Thyroid gland (tissue), 4 donors: ENCODE measurements around the gene SLCO3A1. TPM values are rescaled to one million over a fixed set of nuclear protein-coding genes. Genes with fewer than 3 reads are reported as not detected.

Experiments
- DNase-seq, 2 donors: peaks; one replicate each; pipeline ENCODE4 v3.0.0-alpha.2; 2019
- H3K27ac ChIP-seq, 3 donors: fragments of 200-600 bp; sonication (generic); 1 replicate in 2 of 3; 2 replicates in 1 of 3; pipeline ENCODE4 v1.5.1; 2016 to 2019; ENCODE audit warnings: mild to moderate bottlenecking in 1 of 3, moderate library complexity in 1 of 3
- H3K27me3 ChIP-seq: fragments of 200-600 bp; sonication (generic); one replicate; pipeline ENCODE4 v1.5.1; 2019
- H3K36me3 ChIP-seq, 2 donors: fragments of 200-600 bp; sonication (generic); one replicate each; pipeline ENCODE4 v1.5.1; 2016 to 2019
- H3K4me1 ChIP-seq, 2 donors: fragments of 200-600 bp; sonication (generic); one replicate each; pipeline ENCODE4 v1.5.1; 2017 to 2019
- H3K4me3 ChIP-seq, 3 donors: fragments of 200-600 bp; sonication (generic); replicated peaks in 1 of 3; 1 replicate in 2 of 3; 2 replicates in 1 of 3; pipeline ENCODE4 v1.5.1; 2016; ENCODE audit warnings: mild to moderate bottlenecking in 1 of 3
- H3K9me3 ChIP-seq: fragments of 200-600 bp; sonication (generic); one replicate; pipeline ENCODE4 v1.5.1; 2017
- CTCF ChIP-seq, 6 experiments: fragments of 200-600 bp in 3 of 6; fragments of 450-650 bp in 3 of 6; sonication (generic) in 3 of 6; IDR thresholded peaks; one replicate each; pipeline ENCODE4 v1.5.1; 2016 to 2019; ENCODE audit warnings: antibody characterized with exemption in 6 of 6, mild to moderate bottlenecking in 2 of 6, inconsistent platforms in 1 of 6, moderate library complexity in 1 of 6
- POLR2A ChIP-seq, 2 donors: fragments of 450-650 bp; IDR thresholded peaks; one replicate each; pipeline ENCODE4 v1.6.1; 2017; ENCODE audit warnings: antibody characterized with exemption in 2 of 2, mild to moderate bottlenecking in 2 of 2, moderate library complexity in 1 of 2
- WGBS, 2 donors: methylation state at CpG; one replicate each; pipeline ENCODE4 v1.1.5; 2017; 5-methylcytosine and 5-hydroxymethylcytosine counted together
- intact Hi-C: fragments of 100-400 bp; cut with DNase I; formaldehyde crosslinking; loops from one replicate; pipeline ENCODE4 v1.15.1; 2023
- total RNA-seq, 4 donors: library from RNA; depleted of rRNA; stranded (reverse); fragments of >200 nt; gene quantifications; one replicate each; pipeline ENCODE4 v1.2.3, GENCODE V29; 2016

The SLCO3A1 gene
- total RNA-seq, 4 donors from 2014 or later = 23.3 to 31.4 (median 28.0) TPM

GRCh38 chr15:91871837-91872236 is 18.3 kb downstream of the SLCO3A1 start:
- 93% methylated on average over 5 of the region's 5 CpGs for WGBS, 2 donors
- Histone ChIP-seq H3K9me3 (no peaks in the 10 kb centered on the region), H3K4me3 (no peak overlapping the region), H3K36me3 (no peaks in the 10 kb centered on the region), H3K27ac (peak overlapping the region; percentile 85 to 88 (median 85)), H3K27me3 (no peaks in the 10 kb centered on the region), H3K4me1 (peaks cover 40 to 42% of the 10 kb centered on the region in 2 donors)
- intact Hi-C loops = no loop called here
- no peak for DNase-seq
- no peak for TF ChIP-seq POLR2A (IDR thresholded peaks at IDR 0.05)
- TF ChIP-seq CTCF (IDR thresholded peaks at IDR 0.05) = no peak

- Histone ChIP-seq H3K27ac (peak overlapping the region; percentile 85 to 88 (median 85)), H3K4me1 (peaks cover 33 to 34% of the 10 kb centered on the region in 2 donors), H3K4me3 (no peak overlapping the region), H3K36me3 (no peaks in the 10 kb centered on the region), H3K9me3 (no peaks in the 10 kb centered on the region), H3K27me3 (no peaks in the 10 kb centered on the region)
- 36 to 38% methylated on average over 15 of the region's 15 CpGs for WGBS, 2 donors
- intact Hi-C loops = no loop called here
- TF ChIP-seq CTCF (IDR thresholded peaks at IDR 0.05) = no peak
- no peak for TF ChIP-seq POLR2A (IDR thresholded peaks at IDR 0.05)
- peak; percentile 88 to 89 for DNase-seq
These were observed 19.0 kb downstream of the SLCO3A1 start for GRCh38 chr15:91872356-91873137.

- peaks cover 27 to 29% of the 10 kb centered on the region in 2 donors for H3K4me1 ChIP-seq
- H3K9me3 ChIP-seq = no peaks in the 10 kb centered on the region
- H3K36me3 ChIP-seq = no peaks in the 10 kb centered on the region
- peak overlapping the region; percentile 85 to 88 (median 85) for H3K27ac ChIP-seq
- DNase-seq = no peak
- TF ChIP-seq POLR2A (IDR thresholded peaks at IDR 0.05) (no peak), CTCF (IDR thresholded peaks at IDR 0.05) (no peak)
- H3K4me3 ChIP-seq = no peak overlapping the region
- intact Hi-C loops = no loop called here
- WGBS, 2 donors = 59 to 71% methylated on average over 3 of the region's 3 CpGs
- H3K27me3 ChIP-seq = no peaks in the 10 kb centered on the region
These were observed 19.6 kb downstream of the SLCO3A1 start for GRCh38 chr15:91873138-91873536.

GRCh38 chr15:91874171-91874570 is 20.7 kb downstream of the SLCO3A1 start:
- WGBS, 2 donors = 79% methylated on average over 3 of the region's 3 CpGs
- peak overlapping the region in 1 of 3 donors; percentile 85 for H3K27ac ChIP-seq
- no peaks in the 10 kb centered on the region for H3K36me3 ChIP-seq
- no peaks in the 10 kb centered on the region for H3K27me3 ChIP-seq
- TF ChIP-seq POLR2A (IDR thresholded peaks at IDR 0.05) (no peak), CTCF (IDR thresholded peaks at IDR 0.05) (no peak)
- H3K9me3 ChIP-seq = no peaks in the 10 kb centered on the region
- intact Hi-C loops = no loop called here
- H3K4me1 ChIP-seq = peaks cover 23 to 25% of the 10 kb centered on the region in 2 donors
- no peak overlapping the region for H3K4me3 ChIP-seq
- no peak for DNase-seq

- Histone ChIP-seq H3K9me3 (no peaks in the 10 kb centered on the region), H3K27ac (peak overlapping the region in 1 of 3 donors; percentile 14), H3K36me3 (no peaks in the 10 kb centered on the region), H3K27me3 (no peaks in the 10 kb centered on the region), H3K4me1 (peaks cover 18 to 23% of the 10 kb centered on the region in 2 donors), H3K4me3 (no peak overlapping the region)
- DNase-seq = peak; percentile 50 to 66
- WGBS, 2 donors = 65 to 80% methylated on average over 9 of the region's 9 CpGs
- TF ChIP-seq POLR2A (IDR thresholded peaks at IDR 0.05) = peak in 1 of 2 donors; percentile 29
- no peak for TF ChIP-seq CTCF (IDR thresholded peaks at IDR 0.05)
- intact Hi-C loops = no loop called here
These were observed 21.6 kb downstream of the SLCO3A1 start for GRCh38 chr15:91874992-91875660.
